Activated CD8-positive, alpha-beta T cell treated with anti-CD3 and anti-CD28 coated beads for 36 hours (primary cell): ENCODE results near the gene NCBP2L. TPM values are rescaled to one million over a fixed set of nuclear protein-coding genes. Genes with fewer than 3 reads are reported as not detected.

ENCODE experiments used
- ATAC-seq: fragments of 200-7000 bp; cut with Tn5 transposase; one replicate; pipeline ENCODE4 v1.10.0; 2021; ENCODE audit warnings: mild to moderate bottlenecking, moderate library complexity
- CTCF ChIA-PET: fragments of 350-600 bp; sonication (Branson Sonifier 250); formaldehyde crosslinking; loops from one replicate; lab custom pipeline; 2021; ENCODE audit warnings: antibody characterized with exemption; lab: Charles Lee
- POLR2A ChIA-PET: fragments of 350-600 bp; sonication (Branson Sonifier 250); formaldehyde crosslinking; loops from one replicate; lab custom pipeline; 2021; ENCODE audit warnings: antibody characterized with exemption; lab: Charles Lee
- DNase-seq: peaks from one replicate; pipeline ENCODE4 v3.0.0-alpha.2; 2020
- H3K27ac Mint-ChIP-seq: one replicate; pipeline ENCODE4 v1.8.0; 2021; ENCODE audit warnings: mild to moderate bottlenecking, mixed read lengths
- H3K27me3 Mint-ChIP-seq: one replicate; pipeline ENCODE4 v1.8.0; 2021; ENCODE audit warnings: mixed read lengths
- H3K36me3 Mint-ChIP-seq: one replicate; pipeline ENCODE4 v1.8.0; 2021; ENCODE audit warnings: low read depth, mixed read lengths
- H3K4me1 Mint-ChIP-seq: one replicate; pipeline ENCODE4 v1.8.0; 2021; ENCODE audit warnings: low read depth, mixed read lengths
- H3K4me3 Mint-ChIP-seq: one replicate; pipeline ENCODE4 v1.8.0; 2021; ENCODE audit warnings: mild to moderate bottlenecking, moderate library complexity, mixed read lengths
- H3K9me3 Mint-ChIP-seq: one replicate; pipeline ENCODE4 v1.8.0; 2021; ENCODE audit warnings: mixed read lengths
- CTCF ChIP-seq: fragments of 200-600 bp; IDR thresholded peaks from one replicate; pipeline ENCODE4 v1.8.0; 2022; ENCODE audit warnings: antibody characterized with exemption, mild to moderate bottlenecking
- intact Hi-C: fragments of 100-400 bp; cut with micrococcal nuclease; formaldehyde crosslinking; loops from one replicate; pipeline ENCODE4 v1.10.0; 2022
- total RNA-seq, 2 experiments: library from RNA; stranded (reverse); gene quantifications; one replicate each; pipeline ENCODE4 v1.2.3, GENCODE V29; 2021

Gene NCBP2L
- total RNA-seq, 2 experiments from 2014 or later, result not detected

GRCh38 chrX:107730991-107731766 is 46.4 kb upstream of the NCBP2L start:
- POLR2A ChIA-PET, result interaction anchor here (0.6 to 0.7 kb wide), 2 partner anchors 11 to 68 kb away, joined by 3 read pairs; no protein-coding TSS in a partner anchor
- CTCF ChIA-PET, result interaction anchor here (1.2 to 1.8 kb wide), 2 partner anchors 8 to 10 kb away, joined by 4 to 6 read pairs; no protein-coding TSS in a partner anchor
- no peak overlapping the region for H3K4me3 Mint-ChIP-seq
- H3K9me3 Mint-ChIP-seq, result no peaks in the 10 kb centered on the region
- H3K27me3 Mint-ChIP-seq, result no peaks in the 10 kb centered on the region
- H3K4me1 Mint-ChIP-seq, result peaks cover 19% of the 10 kb centered on the region
- no peak overlapping the region for H3K27ac Mint-ChIP-seq
- H3K36me3 Mint-ChIP-seq, result no peaks in the 10 kb centered on the region
- no peak for TF ChIP-seq CTCF
- DNase-seq (no peak), ATAC-seq (no peak)
- intact Hi-C loops, result no loop called here

- DNase-seq (no peak), ATAC-seq (no peak)
- H3K4me3 Mint-ChIP-seq, result no peak overlapping the region
- H3K4me1 Mint-ChIP-seq, result peaks cover 19% of the 10 kb centered on the region
- no peaks in the 10 kb centered on the region for H3K27me3 Mint-ChIP-seq
- H3K27ac Mint-ChIP-seq, result no peak overlapping the region
- intact Hi-C loops, result no loop called here
- ChIA-PET POLR2A (interaction anchor here (0.7 kb wide), 1 partner anchor 69 kb away, joined by 3 read pairs; no protein-coding TSS in a partner anchor), CTCF (interaction anchor here (1.2 kb wide), 1 partner anchor 10 kb away, joined by 4 read pairs; no protein-coding TSS in a partner anchor)
- H3K36me3 Mint-ChIP-seq, result no peaks in the 10 kb centered on the region
- TF ChIP-seq CTCF, result no peak
- H3K9me3 Mint-ChIP-seq, result no peaks in the 10 kb centered on the region
Measured at GRCh38 chrX:107731831-107732502, 45.6 kb upstream of the NCBP2L start.

DNA sequence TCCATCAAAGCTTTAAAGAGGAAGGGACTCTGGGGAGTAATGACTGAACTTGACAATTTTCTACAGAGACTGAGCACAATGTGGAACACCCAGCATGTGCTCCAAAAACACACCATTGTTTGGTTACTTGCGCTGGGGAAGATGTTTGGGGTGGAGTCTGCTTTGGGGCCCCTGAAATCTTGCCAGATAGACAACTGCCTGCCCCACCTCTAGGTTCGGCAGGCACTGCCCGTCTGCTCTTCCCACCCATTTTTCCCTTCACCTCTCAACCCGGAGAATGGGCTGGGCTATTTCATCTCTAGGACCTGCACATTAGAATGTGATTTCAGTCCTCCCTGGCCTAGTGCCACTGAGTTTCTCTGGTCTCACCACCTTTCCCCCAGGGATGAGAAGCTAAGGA is 43.8 kb upstream of the NCBP2L start:
- ATAC-seq, result no peak

DNA sequence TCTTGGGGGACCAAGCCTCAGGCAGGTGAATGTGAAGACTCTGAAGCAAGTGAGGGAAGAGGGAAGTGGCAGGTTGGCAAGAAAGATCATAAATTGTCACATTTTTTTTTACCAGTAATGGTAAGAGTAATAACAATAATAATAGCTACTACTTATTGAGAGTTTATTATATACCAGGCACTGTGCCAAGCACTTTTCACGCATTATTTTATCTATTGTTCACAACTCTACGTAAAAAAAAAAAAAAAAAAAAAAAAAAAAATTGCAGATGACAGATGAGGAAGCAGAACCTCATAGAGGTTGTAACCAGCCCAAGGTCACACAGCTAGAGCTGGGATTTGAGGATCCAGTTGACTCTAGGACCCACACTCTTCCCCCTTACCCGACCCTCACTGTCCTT is 42.9 kb upstream of the NCBP2L start:
- POLR2A ChIA-PET, result no interaction called here
- ATAC-seq (no peak), DNase-seq (no peak)
- intact Hi-C loops, result no loop called here
- no peak for TF ChIP-seq CTCF
- no peak overlapping the region for H3K4me3 Mint-ChIP-seq
- peaks cover 16% of the 10 kb centered on the region for H3K4me1 Mint-ChIP-seq
- no peaks in the 10 kb centered on the region for H3K27me3 Mint-ChIP-seq
- no peaks in the 10 kb centered on the region for H3K9me3 Mint-ChIP-seq
- H3K27ac Mint-ChIP-seq, result no peak overlapping the region
- CTCF ChIA-PET, result no interaction called here
- no peaks in the 10 kb centered on the region for H3K36me3 Mint-ChIP-seq

More for the DNA sequence above, 43.8 kb upstream of the NCBP2L start:
- TF ChIP-seq CTCF, result no peak
- H3K4me1 Mint-ChIP-seq, result peaks cover 18% of the 10 kb centered on the region
- DNase-seq, result no peak
- no peaks in the 10 kb centered on the region for H3K36me3 Mint-ChIP-seq
- no peak overlapping the region for H3K27ac Mint-ChIP-seq
- H3K27me3 Mint-ChIP-seq, result no peaks in the 10 kb centered on the region
- ChIA-PET POLR2A (no interaction called here), CTCF (no interaction called here)
- H3K4me3 Mint-ChIP-seq, result no peak overlapping the region
- H3K9me3 Mint-ChIP-seq, result no peaks in the 10 kb centered on the region
- intact Hi-C loops, result no loop called here
